ENCODE measurements around the gene FAM184A. TPM values are rescaled to one million over a fixed set of nuclear protein-coding genes. Genes with fewer than 3 reads are reported as not detected.

FAM184A gene
- total RNA-seq, 1 donor from 2014 or later: 4.8 TPM

- no peak for DNase-seq (ENCODE audit: low spot score)
Observed at GRCh38 chr6:118970866-118971265, 107.6 kb downstream of the FAM184A start.

- DNase-seq (ENCODE audit: low spot score): no peak
Observed at GRCh38 chr6:118968416-118968815, 110.0 kb downstream of the FAM184A start.

GRCh38 chr6:118967239-118967638 lies 111.2 kb downstream of the FAM184A start:
- DNase-seq (ENCODE audit: low spot score): no peak

GRCh38 chr6:118965843-118966370 lies 112.6 kb downstream of the FAM184A start:
- DNase-seq (ENCODE audit: low spot score): no peak

GRCh38 chr6:118965371-118965770 lies 113.1 kb downstream of the FAM184A start:
- no peak for DNase-seq (ENCODE audit: low spot score)

GRCh38 chr6:118963003-118963402 lies 115.5 kb downstream of the FAM184A start:
- DNase-seq (ENCODE audit: low spot score): no peak

- DNase-seq (ENCODE audit: low spot score): no peak
Observed at GRCh38 chr6:118959903-118960302, 118.6 kb downstream of the FAM184A start.

GRCh38 chr6:118953391-118953790 lies 125.1 kb downstream of the FAM184A start:
- DNase-seq (ENCODE audit: low spot score): no peak

GRCh38 chr6:118952683-118953082 lies 125.8 kb downstream of the FAM184A start:
- DNase-seq (ENCODE audit: low spot score): no peak

- DNase-seq (ENCODE audit: low spot score): no peak
Observed at GRCh38 chr6:118945217-118945616, 133.2 kb downstream of the FAM184A start.

- no peak for DNase-seq (ENCODE audit: low spot score)
Observed at GRCh38 chr6:118940770-118941169, 137.7 kb downstream of the FAM184A start.

GRCh38 chr6:118939683-118940082 lies 138.8 kb downstream of the FAM184A start:
- no peak for DNase-seq (ENCODE audit: low spot score)

GRCh38 chr6:118935978-118936703 lies 142.3 kb downstream of the FAM184A start:
- DNase-seq (ENCODE audit: low spot score): no peak

- no peak for DNase-seq (ENCODE audit: low spot score)
Observed at GRCh38 chr6:118935331-118935668, 143.2 kb downstream of the FAM184A start.

GRCh38 chr6:118934461-118935330 lies 143.8 kb downstream of the FAM184A start, which contains the start of gene MCM9:
Gene MCM9 (minus strand): TSS chr6:118935159. CDS start chr6:118931723, 3,436 bp downstream.
- DNase-seq (ENCODE audit: low spot score): peak; percentile 98

- DNase-seq (ENCODE audit: low spot score): no peak
Observed at GRCh38 chr6:118933855-118934460, 144.5 kb downstream of the FAM184A start.

GRCh38 chr6:118932421-118932820 lies 146.0 kb downstream of the FAM184A start:
- DNase-seq (ENCODE audit: low spot score): no peak

- no peak for DNase-seq (ENCODE audit: low spot score)
Observed at GRCh38 chr6:118931436-118931835, 147.0 kb downstream of the FAM184A start.

GRCh38 chr6:118930680-118931079 lies 147.8 kb downstream of the FAM184A start:
- DNase-seq (ENCODE audit: low spot score): no peak

GRCh38 chr6:118923035-118923434 lies 155.4 kb downstream of the FAM184A start:
- no peak for DNase-seq (ENCODE audit: low spot score)

- DNase-seq (ENCODE audit: low spot score): no peak
Observed at GRCh38 chr6:118921084-118921483, 157.4 kb downstream of the FAM184A start.

- no peak for DNase-seq (ENCODE audit: low spot score)
Observed at GRCh38 chr6:118918329-118918725, 160.1 kb downstream of the FAM184A start.

All from mesenteric fat pad (tissue), 1 donor.